Transverse colon (tissue), 4 donors: ENCODE results near the gene TSN. TPM values are rescaled to one million over a fixed set of nuclear protein-coding genes. Genes with fewer than 3 reads are reported as not detected.

Experiments used
- DNase-seq: peaks from one replicate; pipeline ENCODE4 v3.0.0-alpha.2; 2019
- H3K27ac ChIP-seq, 4 donors: fragments of 200-600 bp; sonication (generic); 2 replicates each; pipeline ENCODE4 v1.5.1; 2016 to 2018; ENCODE audit warnings: inconsistent platforms in 4 of 4
- H3K27me3 ChIP-seq: fragments of 200-600 bp; sonication (generic); 2 replicates; pipeline ENCODE4 v1.5.1; 2017; ENCODE audit warnings: inconsistent platforms
- H3K36me3 ChIP-seq, 4 donors: fragments of 200-600 bp; sonication (generic); 2 replicates each; pipeline ENCODE4 v1.5.1; 2017 to 2019; ENCODE audit warnings: inconsistent platforms in 4 of 4
- H3K4me1 ChIP-seq, 4 donors: fragments of 200-600 bp; sonication (generic); 2 replicates each; pipeline ENCODE4 v1.5.1; 2017 to 2020; ENCODE audit warnings: inconsistent platforms in 4 of 4
- H3K4me3 ChIP-seq, 4 donors: fragments of 200-600 bp; sonication (generic); 1 replicate in 1 of 4; 2 replicates in 3 of 4; pipeline versions ENCODE4 v1.5.1 to v1.6.1; 2017 to 2019; ENCODE audit warnings: inconsistent platforms in 4 of 4
- H3K9me3 ChIP-seq, 2 donors: fragments of 200-600 bp; sonication (generic); 2 replicates each; pipeline ENCODE4 v1.5.1; 2017 to 2019; ENCODE audit warnings: inconsistent platforms in 2 of 2
- EP300 ChIP-seq: sonication (generic); formaldehyde crosslinking; IDR thresholded peaks from one replicate; pipeline ENCODE4 v1.6.1; 2017; ENCODE audit warnings: antibody characterized with exemption, low read depth
- POLR2A ChIP-seq: fragments of 450-650 bp; IDR thresholded peaks from one replicate; pipeline ENCODE4 v1.6.1; 2016; ENCODE audit warnings: antibody characterized with exemption, mild to moderate bottlenecking, moderate library complexity
- POLR2AphosphoS5 ChIP-seq, 3 donors: sonication (generic); formaldehyde crosslinking; IDR thresholded peaks; one replicate each; pipeline ENCODE4 v1.6.1; 2016; ENCODE audit warnings: antibody characterized with exemption in 3 of 3
- WGBS, 2 donors: methylation state at CpG; one replicate each; pipeline ENCODE4 v1.1.5; 2018; ENCODE audit warnings: low coverage in 1 of 2; 5-methylcytosine and 5-hydroxymethylcytosine counted together
- in situ Hi-C, 4 donors: fragments of 200-750 bp; cut with MboI; loops; one replicate each; pipeline versions ENCODE4 v1.15.0 to v1.15.1; 2017; ENCODE audit warnings: low sequenced_read_pairs in 3 of 4, low pct_ligation_motif_present in 1 of 4, low pct_unique_long_range_greater_than_20kb in 1 of 4
- intact Hi-C: fragments of 100-400 bp; cut with DNase I; formaldehyde crosslinking; loops from one replicate; pipeline ENCODE4 v1.15.1; 2023; ENCODE audit warnings: low total_unique reads
- total RNA-seq, 4 donors: library from RNA; depleted of rRNA; stranded (reverse); fragments of >200 nt; gene quantifications; one replicate each; pipeline ENCODE4 v1.1.0, GENCODE V29; 2016
- TF ChIP-seq, protein P1 (sequence below), 5 experiments: fragments of 200-600 bp in 3 of 5; fragments of 450-650 bp in 2 of 5; sonication (generic) in 3 of 5; IDR thresholded peaks; 1 replicate in 2 of 5; 2 replicates in 3 of 5; pipeline ENCODE4 v1.5.1; 2016 to 2017; ENCODE audit warnings: antibody characterized with exemption in 5 of 5, inconsistent platforms in 3 of 5, mild to moderate bottlenecking in 2 of 5, moderate library complexity in 1 of 5

TSN gene
- total RNA-seq, 4 donors from 2014 or later, result 8.2 to 33.5 (median 23.7) TPM

DNA sequence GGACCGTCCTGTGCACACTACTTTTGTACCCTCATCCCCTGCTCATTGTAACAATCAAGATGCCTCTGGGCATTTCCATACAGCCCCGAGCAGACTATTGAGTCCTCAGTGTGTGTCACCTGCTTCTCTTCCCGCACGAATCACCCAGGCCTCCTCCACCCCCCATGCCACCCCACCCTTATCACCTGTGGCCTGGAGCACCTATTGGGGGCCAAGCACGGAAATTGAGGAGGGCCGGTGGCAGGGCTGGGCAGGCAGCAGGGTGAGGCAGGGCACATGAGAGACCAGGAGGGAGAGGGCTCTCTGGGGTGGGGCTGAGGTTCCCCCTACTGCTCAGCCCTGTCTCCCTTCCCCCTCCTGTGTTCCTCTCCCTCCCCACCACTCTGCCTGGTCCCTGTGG lies 14.5 kb upstream of the TSN start:
- Histone ChIP-seq H3K27me3 (no peaks in the 10 kb centered on the region), H3K9me3 (no peaks in the 10 kb centered on the region), H3K4me1 (peaks cover 0 to 7% (median 0%) of the 10 kb centered on the region in 4 donors), H3K4me3 (no peak overlapping the region), H3K27ac (no peak overlapping the region), H3K36me3 (no peaks in the 10 kb centered on the region)
- in situ Hi-C loops (loop anchor here in 1 of 4 donors (25.0 kb wide), 1 partner anchor 204 kb away; the partner anchor contains the start of gene RNU4ATAC), intact Hi-C loops (no loop called here)
- no peak for TF ChIP-seq EP300
- TF ChIP-seq POLR2A, result no peak
- TF ChIP-seq POLR2AphosphoS5 (IDR thresholded peaks at IDR 0.05), result no peak
- TF ChIP-seq, protein P1, sequence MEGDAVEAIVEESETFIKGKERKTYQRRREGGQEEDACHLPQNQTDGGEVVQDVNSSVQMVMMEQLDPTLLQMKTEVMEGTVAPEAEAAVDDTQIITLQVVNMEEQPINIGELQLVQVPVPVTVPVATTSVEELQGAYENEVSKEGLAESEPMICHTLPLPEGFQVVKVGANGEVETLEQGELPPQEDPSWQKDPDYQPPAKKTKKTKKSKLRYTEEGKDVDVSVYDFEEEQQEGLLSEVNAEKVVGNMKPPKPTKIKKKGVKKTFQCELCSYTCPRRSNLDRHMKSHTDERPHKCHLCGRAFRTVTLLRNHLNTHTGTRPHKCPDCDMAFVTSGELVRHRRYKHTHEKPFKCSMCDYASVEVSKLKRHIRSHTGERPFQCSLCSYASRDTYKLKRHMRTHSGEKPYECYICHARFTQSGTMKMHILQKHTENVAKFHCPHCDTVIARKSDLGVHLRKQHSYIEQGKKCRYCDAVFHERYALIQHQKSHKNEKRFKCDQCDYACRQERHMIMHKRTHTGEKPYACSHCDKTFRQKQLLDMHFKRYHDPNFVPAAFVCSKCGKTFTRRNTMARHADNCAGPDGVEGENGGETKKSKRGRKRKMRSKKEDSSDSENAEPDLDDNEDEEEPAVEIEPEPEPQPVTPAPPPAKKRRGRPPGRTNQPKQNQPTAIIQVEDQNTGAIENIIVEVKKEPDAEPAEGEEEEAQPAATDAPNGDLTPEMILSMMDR (IDR thresholded peaks at IDR 0.05), result no peak
- 79% methylated on average over 6 of the region's 6 CpGs; no CpG with 5 or more reads in 1 of the 2 donors for WGBS, 2 donors
- DNase-seq, result no peak

DNA sequence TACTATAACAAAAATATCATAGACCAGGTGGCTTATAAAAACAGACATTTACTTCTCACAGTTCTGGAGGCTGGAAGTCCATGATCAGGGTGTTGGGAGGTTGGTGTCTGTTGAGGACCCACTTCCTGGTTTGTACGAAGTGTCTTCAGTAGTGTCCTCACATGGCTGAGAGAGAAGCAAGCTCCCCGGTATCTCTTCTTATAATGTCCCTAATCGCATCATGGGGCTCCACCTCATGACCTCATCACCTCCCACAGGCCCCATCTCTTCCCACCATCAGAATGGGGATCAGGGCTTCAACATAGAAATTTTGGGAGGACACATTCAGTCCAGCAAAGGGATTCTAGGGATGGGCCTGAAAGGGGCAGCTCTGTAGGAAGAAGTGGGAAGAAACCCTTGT lies 14.0 kb upstream of the TSN start:
- no peaks in the 10 kb centered on the region for H3K9me3 ChIP-seq
- H3K36me3 ChIP-seq, result no peaks in the 10 kb centered on the region
- no peak overlapping the region for H3K27ac ChIP-seq
- intact Hi-C loops, result no loop called here
- H3K27me3 ChIP-seq, result no peaks in the 10 kb centered on the region
- TF ChIP-seq, protein P1 (IDR thresholded peaks at IDR 0.05), result no peak
- TF ChIP-seq POLR2AphosphoS5 (IDR thresholded peaks at IDR 0.05) (no peak), POLR2A (no peak)
- in situ Hi-C loops, result loop anchor here in 1 of 4 donors (25.0 kb wide), 1 partner anchor 204 kb away; the partner anchor contains the start of gene RNU4ATAC
- H3K4me1 ChIP-seq, result peaks cover 0 to 7% (median 0%) of the 10 kb centered on the region in 4 donors
- DNase-seq, result no peak
- WGBS, 2 donors, result 40 to 87% methylated on average over 1 to 3 of the region's 3 CpGs
- H3K4me3 ChIP-seq, result no peak overlapping the region

DNA sequence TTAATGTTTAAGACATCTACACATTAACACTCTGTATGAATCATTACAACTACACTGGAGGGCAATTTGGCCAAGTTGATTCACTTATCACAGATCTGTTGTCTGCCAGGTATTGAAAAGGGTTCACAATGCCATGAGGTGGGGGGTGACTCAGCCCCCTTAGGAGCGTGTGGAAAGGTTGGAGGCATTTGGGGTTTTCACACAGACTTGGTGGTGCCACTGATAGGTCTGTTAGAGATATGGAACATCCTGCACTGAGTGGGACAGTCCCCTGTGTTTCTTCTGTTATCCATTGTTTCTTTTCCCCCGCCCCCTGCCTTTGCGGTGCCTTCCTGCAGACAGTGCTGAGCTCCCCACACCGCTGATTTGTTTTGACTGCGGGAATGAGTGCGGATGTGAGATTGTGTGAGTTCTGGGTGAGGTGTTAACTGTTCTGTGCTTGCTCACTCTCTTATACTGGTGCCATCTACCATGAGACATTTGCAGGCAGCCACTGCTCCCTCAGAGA lies 9.3 kb upstream of the TSN start:
- no peak for TF ChIP-seq POLR2AphosphoS5 (IDR thresholded peaks at IDR 0.05)
- no peak for TF ChIP-seq POLR2A
- TF ChIP-seq, protein P1 (IDR thresholded peaks at IDR 0.05), result no peak
- TF ChIP-seq EP300, result no peak
- in situ Hi-C loops (loop anchor here in 1 of 4 donors (25.0 kb wide), 1 partner anchor 209 kb away; the partner anchor contains the start of gene RNU4ATAC), intact Hi-C loops (no loop called here)
- H3K4me3 ChIP-seq, result no peak overlapping the region
- DNase-seq, result no peak
- no peaks in the 10 kb centered on the region for H3K9me3 ChIP-seq
- WGBS, 2 donors, result 72% methylated on average over 6 of the region's 6 CpGs; no CpG with 5 or more reads in 1 of the 2 donors
- H3K4me1 ChIP-seq, result no peaks in the 10 kb centered on the region
- no peak overlapping the region for H3K27ac ChIP-seq
- H3K36me3 ChIP-seq, result no peaks in the 10 kb centered on the region
- no peaks in the 10 kb centered on the region for H3K27me3 ChIP-seq

DNA sequence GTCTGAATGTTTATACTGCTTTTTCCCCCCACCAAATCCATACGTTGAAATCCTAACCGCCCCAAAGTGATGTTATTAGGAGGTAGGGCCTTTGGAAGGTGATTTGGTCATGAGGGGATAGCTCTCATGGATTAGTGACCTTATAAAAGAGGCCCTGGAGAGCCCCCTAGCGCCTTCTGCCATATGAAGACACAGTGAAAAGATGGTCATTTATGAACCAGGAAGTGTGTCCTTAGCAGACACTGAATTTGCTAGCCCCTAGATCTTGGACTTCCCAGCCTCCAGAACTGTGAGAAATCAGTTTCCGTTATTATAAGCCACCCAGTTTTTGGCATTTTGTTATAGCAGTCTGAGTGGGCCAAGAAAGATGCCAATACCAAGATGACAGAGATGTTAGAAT lies 7.2 kb upstream of the TSN start:
- no peaks in the 10 kb centered on the region for H3K27me3 ChIP-seq
- intact Hi-C loops, result no loop called here
- 80% methylated on average over 4 of the region's 4 CpGs; no CpG with 5 or more reads in 1 of the 2 donors for WGBS, 2 donors
- TF ChIP-seq POLR2A (no peak), EP300 (no peak)
- in situ Hi-C loops, result loop anchor here in 1 of 4 donors (25.0 kb wide), 1 partner anchor 211 kb away; the partner anchor contains the start of gene RNU4ATAC
- no peaks in the 10 kb centered on the region for H3K4me1 ChIP-seq
- H3K36me3 ChIP-seq, result no peaks in the 10 kb centered on the region
- no peak for DNase-seq
- no peaks in the 10 kb centered on the region for H3K9me3 ChIP-seq
- no peak overlapping the region for H3K4me3 ChIP-seq
- no peak overlapping the region for H3K27ac ChIP-seq
